ENCODE results near the gene TRIM66.
A peak's percentile ranks its signal among the peaks of the same experiment; 100 is the strongest.

TRIM66 gene

GRCh38 chr11:8720868-8721608 lies 38.6 kb upstream of the TRIM66 start:
- Mint-ChIP-seq H3K36me3 (ENCODE audit: low read depth) (no peaks in the 10 kb centered on the region), H3K4me1 (ENCODE audit: low read depth) (peaks cover 3% of the 10 kb centered on the region), H3K27ac (peak overlapping the region; percentile 45), H3K27me3 (ENCODE audit: low read depth) (peaks cover 3% of the 10 kb centered on the region), H3K4me3 (no peak overlapping the region), H3K9me3 (no peaks in the 10 kb centered on the region)

- H3K4me3 Mint-ChIP-seq: no peak overlapping the region
- no peak overlapping the region for H3K27ac Mint-ChIP-seq
- H3K36me3 Mint-ChIP-seq (ENCODE audit: low read depth): no peaks in the 10 kb centered on the region
- peaks cover 3% of the 10 kb centered on the region for H3K4me1 Mint-ChIP-seq (ENCODE audit: low read depth)
- H3K27me3 Mint-ChIP-seq (ENCODE audit: low read depth): peaks cover 3% of the 10 kb centered on the region
- no peaks in the 10 kb centered on the region for H3K9me3 Mint-ChIP-seq
Observed at GRCh38 chr11:8720352-8720751, 37.9 kb upstream of the TRIM66 start.

GRCh38 chr11:8719721-8720120 lies 37.3 kb upstream of the TRIM66 start:
- H3K9me3 Mint-ChIP-seq: no peaks in the 10 kb centered on the region
- H3K36me3 Mint-ChIP-seq (ENCODE audit: low read depth): no peaks in the 10 kb centered on the region
- H3K27ac Mint-ChIP-seq: no peak overlapping the region

GRCh38 chr11:8719211-8719649 lies 36.8 kb upstream of the TRIM66 start:
- Mint-ChIP-seq H3K36me3 (ENCODE audit: low read depth) (no peaks in the 10 kb centered on the region), H3K27ac (no peak overlapping the region), H3K4me1 (ENCODE audit: low read depth) (peaks cover 3% of the 10 kb centered on the region), H3K27me3 (ENCODE audit: low read depth) (peaks cover 3% of the 10 kb centered on the region), H3K9me3 (no peaks in the 10 kb centered on the region), H3K4me3 (no peak overlapping the region)

More at GRCh38 chr11:8719721-8720120, 37.3 kb upstream of the TRIM66 start:
- H3K4me1 Mint-ChIP-seq (ENCODE audit: low read depth): peaks cover 3% of the 10 kb centered on the region
- H3K4me3 Mint-ChIP-seq: no peak overlapping the region
- H3K27me3 Mint-ChIP-seq (ENCODE audit: low read depth): peaks cover 3% of the 10 kb centered on the region

DNA sequence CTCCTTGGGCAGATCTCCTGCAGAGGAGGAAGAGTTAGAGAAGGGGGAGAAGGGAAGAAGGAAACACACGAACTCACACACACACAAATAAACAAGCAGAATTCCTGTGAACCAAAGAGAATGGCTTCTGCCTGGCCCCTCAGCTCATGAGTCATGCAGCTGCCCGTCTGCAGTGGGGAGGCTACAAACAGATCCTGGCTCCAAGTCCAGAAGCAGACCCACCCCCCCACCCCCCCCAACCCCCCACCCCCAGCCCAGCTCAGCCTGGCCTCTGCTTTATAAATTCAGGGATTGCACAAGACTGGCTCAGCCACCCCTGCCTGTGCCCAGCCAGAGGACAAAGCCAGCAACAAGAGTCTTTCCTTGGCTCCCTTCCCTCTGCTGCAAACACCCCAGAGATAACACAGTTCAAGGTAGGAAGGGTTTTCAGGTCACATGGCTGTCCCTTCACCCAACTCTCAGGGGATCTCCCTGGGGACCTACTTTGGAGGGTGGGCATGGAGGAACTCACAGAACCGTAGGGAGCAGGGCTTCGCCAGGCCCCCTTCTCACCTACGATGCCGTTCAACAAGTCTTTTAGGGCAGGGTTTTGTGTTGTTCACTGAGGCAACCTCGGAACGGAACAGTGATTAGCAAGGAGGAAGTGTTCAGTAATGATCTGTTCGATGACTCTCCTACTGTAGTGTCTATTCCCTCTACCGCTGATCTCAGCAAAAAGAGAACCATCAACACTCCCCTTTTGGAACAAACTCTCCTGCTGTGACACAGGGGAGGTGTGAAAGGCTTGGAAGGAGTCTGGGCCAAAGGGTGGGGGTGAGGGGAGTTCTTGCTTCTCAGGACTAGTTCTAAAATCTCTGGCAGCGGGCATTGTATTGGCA lies 35.6 kb upstream of the TRIM66 start:
- H3K27me3 Mint-ChIP-seq (ENCODE audit: low read depth): peaks cover 3% of the 10 kb centered on the region
- H3K4me3 Mint-ChIP-seq: no peak overlapping the region
- H3K27ac Mint-ChIP-seq: no peak overlapping the region
- H3K4me1 Mint-ChIP-seq (ENCODE audit: low read depth): peaks cover 3% of the 10 kb centered on the region
- no peaks in the 10 kb centered on the region for H3K9me3 Mint-ChIP-seq
- H3K36me3 Mint-ChIP-seq (ENCODE audit: low read depth): no peaks in the 10 kb centered on the region

DNA sequence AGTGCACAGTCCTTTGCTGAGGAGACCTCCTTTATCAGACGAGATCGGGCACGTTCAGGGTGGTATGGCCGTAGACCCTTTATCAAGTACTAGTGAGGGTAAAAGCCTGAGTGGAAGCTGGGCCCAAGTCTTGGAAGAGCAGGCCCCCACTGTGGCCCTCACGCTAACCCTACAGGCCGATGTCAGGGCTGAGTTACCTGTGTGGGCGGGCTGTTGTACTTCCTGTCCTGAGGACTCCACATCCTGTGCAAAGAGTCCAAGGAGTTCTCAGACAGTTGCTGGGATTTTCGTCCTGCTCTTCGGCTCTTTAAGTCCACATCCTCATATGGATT lies 35.0 kb upstream of the TRIM66 start:
- Mint-ChIP-seq H3K27ac (no peak overlapping the region), H3K36me3 (ENCODE audit: low read depth) (no peaks in the 10 kb centered on the region), H3K4me3 (no peak overlapping the region), H3K27me3 (ENCODE audit: low read depth) (peaks cover 3% of the 10 kb centered on the region), H3K9me3 (no peaks in the 10 kb centered on the region), H3K4me1 (ENCODE audit: low read depth) (peaks cover 3% of the 10 kb centered on the region)

DNA sequence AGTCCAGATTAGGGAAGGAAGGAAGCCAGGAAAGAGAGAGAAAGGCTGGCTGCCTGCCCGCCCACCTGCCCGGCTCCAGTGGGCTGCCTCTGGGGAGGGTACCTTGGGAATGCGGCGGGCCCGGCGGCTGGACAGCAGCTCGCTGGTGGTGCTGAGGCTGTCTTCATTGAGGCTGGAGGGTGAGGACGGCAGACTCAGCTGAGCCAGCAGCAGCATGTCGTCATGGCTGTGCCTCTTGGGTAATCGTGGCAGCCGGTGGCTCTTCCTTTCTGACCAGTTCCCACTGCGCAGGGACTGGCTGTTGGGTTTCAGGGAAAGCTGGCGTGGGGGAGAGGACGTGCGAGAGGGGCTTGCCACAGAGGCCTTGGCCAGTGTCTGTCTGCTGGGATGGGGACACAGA lies 33.0 kb upstream of the TRIM66 start:
- Mint-ChIP-seq H3K27me3 (ENCODE audit: low read depth) (no peaks in the 10 kb centered on the region), H3K4me3 (no peak overlapping the region), H3K36me3 (ENCODE audit: low read depth) (no peaks in the 10 kb centered on the region), H3K27ac (no peak overlapping the region), H3K4me1 (ENCODE audit: low read depth) (peaks cover 3% of the 10 kb centered on the region), H3K9me3 (no peaks in the 10 kb centered on the region)

- no peak overlapping the region for H3K4me3 Mint-ChIP-seq
- H3K36me3 Mint-ChIP-seq (ENCODE audit: low read depth): no peaks in the 10 kb centered on the region
- peaks cover 3% of the 10 kb centered on the region for H3K4me1 Mint-ChIP-seq (ENCODE audit: low read depth)
Observed at GRCh38 chr11:8714622-8715225, 32.3 kb upstream of the TRIM66 start.

GRCh38 chr11:8713760-8714454 lies 31.4 kb upstream of the TRIM66 start:
- Mint-ChIP-seq H3K27me3 (ENCODE audit: low read depth) (no peaks in the 10 kb centered on the region), H3K36me3 (ENCODE audit: low read depth) (no peaks in the 10 kb centered on the region), H3K4me3 (no peak overlapping the region), H3K9me3 (no peaks in the 10 kb centered on the region), H3K27ac (no peak overlapping the region), H3K4me1 (ENCODE audit: low read depth) (peaks cover 3% of the 10 kb centered on the region)

More at GRCh38 chr11:8714622-8715225, 32.3 kb upstream of the TRIM66 start:
- Mint-ChIP-seq H3K27ac (no peak overlapping the region), H3K9me3 (no peaks in the 10 kb centered on the region), H3K27me3 (ENCODE audit: low read depth) (no peaks in the 10 kb centered on the region)

- peaks cover 1% of the 10 kb centered on the region for H3K4me1 Mint-ChIP-seq (ENCODE audit: low read depth)
- no peak overlapping the region for H3K27ac Mint-ChIP-seq
- H3K27me3 Mint-ChIP-seq (ENCODE audit: low read depth): no peaks in the 10 kb centered on the region
- no peaks in the 10 kb centered on the region for H3K36me3 Mint-ChIP-seq (ENCODE audit: low read depth)
- no peak overlapping the region for H3K4me3 Mint-ChIP-seq
- H3K9me3 Mint-ChIP-seq: no peaks in the 10 kb centered on the region
Observed at GRCh38 chr11:8712506-8712905, 30.0 kb upstream of the TRIM66 start.

DNA sequence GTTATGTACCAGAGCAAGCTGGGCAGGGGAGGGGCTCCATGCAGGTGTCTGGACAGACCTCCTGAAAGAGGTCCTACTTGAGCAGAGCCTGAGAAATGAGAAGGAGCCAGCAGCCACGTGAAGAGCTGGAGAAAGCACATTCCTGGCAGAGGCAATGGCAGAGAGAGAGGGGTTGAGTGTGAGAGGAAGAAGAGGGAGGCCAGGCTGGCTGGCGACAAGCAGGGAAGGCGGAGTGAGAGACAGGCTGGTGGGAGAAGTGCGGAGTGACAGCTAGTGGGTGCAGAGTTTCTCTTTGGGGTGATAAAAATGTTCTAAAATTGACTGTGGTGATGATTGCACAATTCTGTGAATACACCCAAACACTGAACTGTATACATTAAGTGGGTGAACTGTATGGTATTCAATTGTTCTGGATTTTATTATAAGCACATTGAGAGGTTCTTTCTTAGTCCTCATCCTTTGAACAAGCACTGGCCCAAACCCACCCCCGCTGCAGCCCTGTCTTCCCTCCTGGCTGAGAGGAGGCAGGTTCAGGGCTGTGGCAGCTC lies 29.5 kb upstream of the TRIM66 start:
- Mint-ChIP-seq H3K9me3 (no peaks in the 10 kb centered on the region), H3K36me3 (ENCODE audit: low read depth) (no peaks in the 10 kb centered on the region), H3K4me1 (ENCODE audit: low read depth) (no peaks in the 10 kb centered on the region), H3K27ac (no peak overlapping the region), H3K4me3 (no peak overlapping the region), H3K27me3 (ENCODE audit: low read depth) (no peaks in the 10 kb centered on the region)

- Mint-ChIP-seq H3K27ac (no peak overlapping the region), H3K4me3 (no peak overlapping the region), H3K36me3 (ENCODE audit: low read depth) (no peaks in the 10 kb centered on the region), H3K9me3 (no peaks in the 10 kb centered on the region), H3K27me3 (ENCODE audit: low read depth) (no peaks in the 10 kb centered on the region), H3K4me1 (ENCODE audit: low read depth) (no peaks in the 10 kb centered on the region)
Observed at GRCh38 chr11:8709777-8710176, 27.3 kb upstream of the TRIM66 start.

- Mint-ChIP-seq H3K4me1 (ENCODE audit: low read depth) (no peaks in the 10 kb centered on the region), H3K4me3 (no peak overlapping the region), H3K27ac (no peak overlapping the region), H3K9me3 (no peaks in the 10 kb centered on the region), H3K27me3 (ENCODE audit: low read depth) (no peaks in the 10 kb centered on the region), H3K36me3 (ENCODE audit: low read depth) (no peaks in the 10 kb centered on the region)
Observed at GRCh38 chr11:8709002-8709672, 26.7 kb upstream of the TRIM66 start.

Measured in T-helper 1 cell treated with Interleukin-12 subunit alpha and Interleukin-12 subunit beta and Interleukin-4 antibody, amounts not matched to agents 30 μg/mL and 1 μg/mL, for 36 hours (primary cell).